SK-N-SH treated with all-trans-retinoic acid at 6 μM for 48 hours (cell line): ENCODE data around the gene PID1.

Experiments used
- ATAC-seq: fragments of 200-7000 bp; cut with Tn5 transposase; 3 replicates; pipeline ENCODE4 v1.9.1; 2020; ENCODE audit warnings: mild to moderate bottlenecking, moderate library complexity
- ARNTL ChIP-seq: fragments of 450-650 bp; formaldehyde crosslinking; IDR thresholded peaks from 2 replicates; pipeline ENCODE4 v1.5.0; 2020; ENCODE audit warnings: low read depth, mild to moderate bottlenecking, moderate library complexity, borderline replicate concordance
- BACH2 ChIP-seq: fragments of 250-450 bp; sonication (Bioruptor Pico); IDR thresholded peaks from 2 replicates; pipeline ENCODE4 v1.9.0; 2021; ENCODE audit warnings: mild to moderate bottlenecking, borderline replicate concordance
- CREB5 ChIP-seq: fragments of 250-450 bp; sonication (Bioruptor Pico); IDR thresholded peaks from 2 replicates; pipeline ENCODE4 v1.5.1; 2020; ENCODE audit warnings: low read depth, mild to moderate bottlenecking, moderate library complexity
- CSDC2 ChIP-seq: fragments of 250-450 bp; sonication (Bioruptor Pico); IDR thresholded peaks from 2 replicates; pipeline ENCODE4 v1.5.0; 2020; ENCODE audit warnings: mild to moderate bottlenecking, moderate library complexity
- CSRNP3 ChIP-seq: fragments of 250-450 bp; sonication (Bioruptor Pico); IDR thresholded peaks from 2 replicates; pipeline ENCODE4 v1.5.1; 2021; ENCODE audit warnings: mild to moderate bottlenecking, moderate library complexity
- ESRRG ChIP-seq: fragments of 250-450 bp; sonication (Bioruptor Pico); IDR thresholded peaks from 2 replicates; pipeline ENCODE4 v1.6.1; 2021; ENCODE audit warnings: mild to moderate bottlenecking
- GLIS3 ChIP-seq: fragments of 250-450 bp; sonication (Bioruptor Pico); IDR thresholded peaks from 2 replicates; pipeline ENCODE4 v1.5.0; 2020; ENCODE audit warnings: mild to moderate bottlenecking, moderate library complexity
- ISL1 ChIP-seq: fragments of 250-450 bp; sonication (Bioruptor Pico); IDR thresholded peaks from 2 replicates; pipeline ENCODE4 v2.1.2; 2022; ENCODE audit warnings: mild to moderate bottlenecking, moderate library complexity
- OSR1 ChIP-seq: fragments of 250-450 bp; sonication (Bioruptor Pico); IDR thresholded peaks from 2 replicates; pipeline ENCODE4 v1.8.0; 2022; ENCODE audit warnings: moderate library complexity, mild to moderate bottlenecking, inconsistent platforms
- PATZ1 ChIP-seq: fragments of 250-450 bp; sonication (Bioruptor Pico); IDR thresholded peaks from 2 replicates; pipeline ENCODE4 v1.8.0; 2020; ENCODE audit warnings: mild to moderate bottlenecking, moderate library complexity, borderline replicate concordance
- PPARA ChIP-seq: fragments of 250-450 bp; sonication (Bioruptor Pico); IDR thresholded peaks from 2 replicates; pipeline ENCODE4 v1.5.0; 2020; ENCODE audit warnings: mild to moderate bottlenecking, borderline replicate concordance
- RARB ChIP-seq: fragments of 250-450 bp; sonication (Bioruptor Pico); IDR thresholded peaks from 2 replicates; pipeline ENCODE4 v1.8.0; 2021; ENCODE audit warnings: mild to moderate bottlenecking, moderate library complexity
- TCF4 ChIP-seq: fragments of 250-450 bp; sonication (Bioruptor Pico); IDR thresholded peaks from 2 replicates; pipeline ENCODE4 v1.8.0; 2021; ENCODE audit warnings: mild to moderate bottlenecking, moderate library complexity, borderline replicate concordance
- TOX ChIP-seq: fragments of 250-450 bp; sonication (Bioruptor Pico); IDR thresholded peaks from 2 replicates; pipeline ENCODE4 v1.8.0; 2021; ENCODE audit warnings: mild to moderate bottlenecking, moderate library complexity, borderline replicate concordance
- TSHZ2 ChIP-seq: fragments of 250-450 bp; sonication (Bioruptor Pico); IDR thresholded peaks from 2 replicates; pipeline ENCODE4 v1.5.0; 2020; ENCODE audit warnings: mild to moderate bottlenecking, moderate library complexity
- ZC3H10 ChIP-seq: fragments of 250-450 bp; sonication (Bioruptor Pico); IDR thresholded peaks from 2 replicates; pipeline ENCODE4 v1.5.1; 2021; ENCODE audit warnings: mild to moderate bottlenecking, moderate library complexity
- ZFP3 ChIP-seq: fragments of 250-450 bp; sonication (Bioruptor Pico); IDR thresholded peaks from 2 replicates; pipeline ENCODE4 v1.5.0; 2020; ENCODE audit warnings: mild to moderate bottlenecking, moderate library complexity
- ZFP30 ChIP-seq: fragments of 450-650 bp; formaldehyde crosslinking; IDR thresholded peaks from 2 replicates; pipeline ENCODE4 v1.5.0; 2022; ENCODE audit warnings: mild to moderate bottlenecking, moderate library complexity
- ZNF565 ChIP-seq: fragments of 450-650 bp; formaldehyde crosslinking; conservative IDR thresholded peaks from 2 replicates; pipeline ENCODE4 v1.5.0; 2020; ENCODE audit warnings: low read depth, mild to moderate bottlenecking, moderate library complexity
- ZNF70 ChIP-seq: fragments of 450-650 bp; formaldehyde crosslinking; IDR thresholded peaks from 2 replicates; pipeline ENCODE4 v1.5.0; 2020; ENCODE audit warnings: mild to moderate bottlenecking, moderate library complexity
- ZNF8 ChIP-seq: fragments of 450-650 bp; formaldehyde crosslinking; IDR thresholded peaks from 2 replicates; pipeline ENCODE4 v1.5.0; 2020; ENCODE audit warnings: mild to moderate bottlenecking, moderate library complexity
- TF ChIP-seq, protein P1 (sequence below): fragments of 250-450 bp; sonication (Bioruptor Pico); IDR thresholded peaks from 2 replicates; pipeline ENCODE4 v1.8.0; 2021; ENCODE audit warnings: low read depth, mild to moderate bottlenecking, moderate library complexity, borderline replicate concordance

Gene PID1

GRCh38 chr2:229048134-229048533 lies 223.0 kb downstream of the PID1 start:
- TF ChIP-seq ZNF565 (CRISPR knock-in tag) (no peak), ZFP3 (CRISPR knock-in tag) (no peak), OSR1 (no peak), CREB5 (CRISPR knock-in tag) (no peak), PPARA (CRISPR knock-in tag) (no peak), TOX (CRISPR knock-in tag) (no peak), ZFP30 (no peak), CSRNP3 (no peak), ARNTL (CRISPR knock-in tag) (no peak), ZC3H10 (no peak), PATZ1 (CRISPR knock-in tag) (no peak), RARB (no peak), ZNF8 (CRISPR knock-in tag) (no peak), ZNF70 (CRISPR knock-in tag) (no peak)
- TF ChIP-seq, protein P1, sequence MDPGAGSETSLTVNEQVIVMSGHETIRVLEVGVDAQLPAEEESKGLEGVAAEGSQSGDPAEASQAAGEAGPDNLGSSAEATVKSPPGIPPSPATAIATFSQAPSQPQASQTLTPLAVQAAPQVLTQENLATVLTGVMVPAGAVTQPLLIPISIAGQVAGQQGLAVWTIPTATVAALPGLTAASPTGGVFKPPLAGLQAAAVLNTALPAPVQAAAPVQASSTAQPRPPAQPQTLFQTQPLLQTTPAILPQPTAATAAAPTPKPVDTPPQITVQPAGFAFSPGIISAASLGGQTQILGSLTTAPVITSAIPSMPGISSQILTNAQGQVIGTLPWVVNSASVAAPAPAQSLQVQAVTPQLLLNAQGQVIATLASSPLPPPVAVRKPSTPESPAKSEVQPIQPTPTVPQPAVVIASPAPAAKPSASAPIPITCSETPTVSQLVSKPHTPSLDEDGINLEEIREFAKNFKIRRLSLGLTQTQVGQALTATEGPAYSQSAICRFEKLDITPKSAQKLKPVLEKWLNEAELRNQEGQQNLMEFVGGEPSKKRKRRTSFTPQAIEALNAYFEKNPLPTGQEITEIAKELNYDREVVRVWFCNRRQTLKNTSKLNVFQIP (CRISPR knock-in tag), result no peak
- ATAC-seq, result no peak

DNA sequence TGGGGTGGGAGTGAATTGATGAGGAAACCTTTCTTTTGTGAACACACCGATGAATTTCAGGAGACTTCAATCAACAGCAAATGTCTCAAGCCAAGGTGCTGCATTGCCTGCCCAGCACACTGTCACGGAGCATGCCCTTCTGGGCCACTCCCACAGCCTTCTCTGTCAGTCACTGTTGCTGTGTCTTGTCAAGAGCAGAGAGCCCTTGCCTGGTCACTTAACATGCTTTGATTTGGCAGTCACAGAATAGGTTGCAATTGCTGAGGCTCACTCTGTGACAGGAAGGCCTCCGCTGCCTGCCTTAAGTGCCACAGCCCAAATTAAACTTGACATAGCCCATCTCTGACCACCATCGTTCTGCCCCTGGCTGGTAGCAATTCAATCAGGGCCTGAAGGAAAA lies 225.4 kb downstream of the PID1 start:
- ATAC-seq, result no peak
- TF ChIP-seq, protein P1 (CRISPR knock-in tag), result no peak
- TF ChIP-seq ZFP3 (CRISPR knock-in tag) (no peak), ZNF70 (CRISPR knock-in tag) (no peak), ARNTL (CRISPR knock-in tag) (no peak)

- no peak for TF ChIP-seq BACH2 (CRISPR knock-in tag)
- ATAC-seq, result no peak
Observed at GRCh38 chr2:229044581-229044980, 226.5 kb downstream of the PID1 start.

DNA sequence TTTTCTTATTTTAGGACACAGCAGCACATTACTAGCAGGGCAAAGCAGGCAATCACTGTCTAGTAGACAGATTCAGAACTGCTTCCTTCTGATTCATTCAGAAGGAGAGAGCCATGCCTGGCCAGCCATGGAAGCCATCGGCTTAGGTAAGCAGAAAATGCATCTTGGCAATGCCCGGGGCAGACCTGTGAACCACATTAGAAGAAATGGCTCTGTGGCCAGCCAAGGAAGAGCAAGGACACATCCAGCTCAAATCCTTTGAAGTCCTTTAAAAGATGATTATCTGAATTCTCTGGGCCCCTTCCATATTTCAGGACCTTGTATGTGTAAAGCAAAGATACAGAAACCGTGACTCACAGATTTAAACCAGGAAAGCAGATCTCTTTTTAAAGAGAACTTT lies 227.4 kb downstream of the PID1 start:
- TF ChIP-seq OSR1 (no peak), GLIS3 (CRISPR knock-in tag) (no peak), TOX (CRISPR knock-in tag) (no peak), TCF4 (no peak), CREB5 (CRISPR knock-in tag) (no peak), ARNTL (CRISPR knock-in tag) (no peak), ISL1 (no peak), PATZ1 (CRISPR knock-in tag) (no peak), ZFP30 (no peak), ZFP3 (CRISPR knock-in tag) (no peak), CSDC2 (CRISPR knock-in tag) (no peak), ESRRG (CRISPR knock-in tag) (no peak), ZC3H10 (no peak), ZNF70 (CRISPR knock-in tag) (no peak), TSHZ2 (CRISPR knock-in tag) (no peak)
- ATAC-seq, result no peak
